CD4-positive, alpha-beta T cell (primary cell): ENCODE measurements around the gene TIAM1. TPM values are rescaled to one million over a fixed set of nuclear protein-coding genes. Genes with fewer than 3 reads are reported as not detected.

Experiments used
- ATAC-seq: fragments of 200-7000 bp; cut with Tn5 transposase; one replicate; pipeline ENCODE4 v1.10.0; 2022; ENCODE audit warnings: mild to moderate bottlenecking; ENCODE audit not compliant: poor library complexity
- CTCF ChIA-PET: fragments of 350-600 bp; sonication (Branson Sonifier 250); formaldehyde crosslinking; loops from one replicate; lab custom pipeline; 2021; ENCODE audit warnings: antibody characterized with exemption, inconsistent platforms; lab: Charles Lee
- POLR2A ChIA-PET: fragments of 350-600 bp; sonication (Branson Sonifier 250); formaldehyde crosslinking; loops from one replicate; lab custom pipeline; 2021; ENCODE audit warnings: antibody characterized with exemption, inconsistent platforms; lab: Charles Lee
- DNase-seq, 14 experiments: peaks; one replicate each; pipeline ENCODE4 v3.0.0-alpha.2; 2013 to 2020; ENCODE audit warnings: mixed read lengths in 2 of 14
- H3K27ac ChIP-seq, 2 donors: one replicate each; pipeline versions ENCODE4 v1.5.1 to v1.7.0; 2013; ENCODE audit warnings: low read length in 2 of 2, low read depth in 1 of 2, mild to moderate bottlenecking in 1 of 2
- H3K27me3 ChIP-seq, 2 experiments: 1 replicate in 1 of 2; 2 replicates in 1 of 2; pipeline versions ENCODE4 v1.6.1 to v1.7.0; 2013; ENCODE audit warnings: low read length in 2 of 2, control low read depth in 1 of 2, mild to moderate bottlenecking in 1 of 2, moderate library complexity in 1 of 2; ENCODE audit not compliant: insufficient read depth in 2 of 2, control insufficient read depth in 1 of 2
- H3K36me3 ChIP-seq: one replicate; pipeline ENCODE4 v1.6.1; 2013; ENCODE audit warnings: low read length, control low read depth; ENCODE audit not compliant: insufficient read depth
- H3K4me1 ChIP-seq: one replicate; pipeline ENCODE4 v1.6.1; 2013; ENCODE audit warnings: low read length, control low read depth; ENCODE audit not compliant: insufficient read depth
- H3K4me3 ChIP-seq: one replicate; pipeline ENCODE4 v1.5.1; 2013; ENCODE audit warnings: mild to moderate bottlenecking, low read length, moderate library complexity
- H3K9me3 ChIP-seq, 2 experiments: 1 replicate in 1 of 2; 2 replicates in 1 of 2; pipeline versions ENCODE4 v1.6.1 to v1.7.0; 2013; ENCODE audit warnings: low read length in 2 of 2, mild to moderate bottlenecking in 2 of 2, control low read depth in 1 of 2, moderate library complexity in 1 of 2; ENCODE audit not compliant: control insufficient read depth in 1 of 2, insufficient read depth in 1 of 2
- H3K27ac Mint-ChIP-seq: one replicate; pipeline ENCODE4 v1.8.0; 2020; ENCODE audit warnings: mixed read lengths
- H3K27me3 Mint-ChIP-seq: one replicate; pipeline ENCODE4 v1.8.0; 2021; ENCODE audit warnings: mixed read lengths
- H3K36me3 Mint-ChIP-seq: one replicate; pipeline ENCODE4 v1.8.0; 2021; ENCODE audit warnings: low read depth, mixed read lengths
- H3K4me1 Mint-ChIP-seq: one replicate; pipeline ENCODE4 v1.8.0; 2021; ENCODE audit warnings: low read depth, mixed read lengths
- H3K4me3 Mint-ChIP-seq: one replicate; pipeline ENCODE4 v1.8.0; 2020; ENCODE audit warnings: mild to moderate bottlenecking, mixed read lengths
- H3K9me3 Mint-ChIP-seq: one replicate; pipeline ENCODE4 v1.8.0; 2020; ENCODE audit warnings: mixed read lengths
- intact Hi-C, 2 experiments: fragments of 100-400 bp; cut with DNase I in 1 of 2; cut with micrococcal nuclease in 1 of 2; formaldehyde crosslinking; loops; one replicate each; pipeline versions ENCODE4 v1.15.1 to v1.9.0; 2023 to 2025; cut with DNase I, micrococcal nuclease
- polyA plus RNA-seq, 2 donors: library from polyadenylated mRNA; unstranded; fragments of 120-200 nt; gene quantifications; one replicate each; pipeline ENCODE4 v1.2.1, GENCODE V29; 2013
- total RNA-seq, 174 experiments: library from RNA in 2 of 174; stranded (reverse) in 2 of 174; gene quantifications; one replicate each; pipeline ENCODE4 v1.2.3 and lab custom pipeline; 2021 to 2026
- TF ChIP-seq, protein P1 (sequence below): fragments of 200-600 bp; IDR thresholded peaks from one replicate; pipeline ENCODE4 v1.8.0; 2022; ENCODE audit warnings: antibody characterized with exemption, mild to moderate bottlenecking

Gene TIAM1
- total RNA-seq (10 to 100 TPM; 39.6 to 39.8 TPM), total RNA-seq (lab: John Stamatoyannopoulos, UW) (104 to 450 (median 183) reads per million in 172 experiments)
- 49.0 TPM for polyA plus RNA-seq (2013, experiment 1 of 2)
- 56.5 TPM for polyA plus RNA-seq (2013, experiment 2 of 2)

DNA sequence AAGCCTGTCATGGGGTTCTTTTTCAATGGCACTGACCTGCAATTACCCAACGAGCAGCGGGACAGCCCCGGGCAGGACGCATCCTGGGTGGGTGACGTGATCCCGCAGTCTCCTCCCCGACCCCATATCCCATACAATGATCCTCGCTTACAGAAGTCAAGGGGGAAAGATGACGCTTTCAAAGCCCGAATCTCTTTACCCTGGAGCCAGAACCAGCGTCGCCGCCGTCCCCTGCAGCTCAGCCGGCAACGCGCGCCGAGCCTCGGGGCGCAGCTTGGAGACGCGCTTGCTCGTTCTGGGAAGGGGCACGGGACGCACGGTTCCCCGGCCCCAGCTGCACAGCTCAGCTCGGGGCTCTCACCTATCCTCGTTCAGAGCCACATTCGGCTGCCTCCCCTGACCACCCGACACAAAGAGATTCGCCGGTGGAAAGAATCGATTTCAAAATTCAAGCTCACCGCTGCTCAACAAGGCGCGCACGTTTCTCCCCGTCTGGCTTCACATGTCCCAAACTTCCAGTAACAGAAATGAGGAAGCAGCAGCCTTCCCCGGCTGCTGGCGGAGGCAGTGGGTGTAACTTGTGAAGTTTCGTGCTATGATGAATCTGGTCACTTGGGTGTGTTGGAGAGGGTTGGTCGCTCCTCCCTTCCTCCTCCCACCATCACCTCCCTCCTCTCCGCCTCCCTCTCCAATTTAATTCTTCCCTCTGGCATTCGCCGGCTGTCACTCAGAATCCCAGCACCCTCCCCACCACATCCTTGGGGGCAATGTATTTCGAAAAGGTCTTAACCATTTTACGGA is at the start of gene TIAM1:
TIAM1 (minus strand) TSS at position 582 of the 801 bp plus-strand sequence. CDS start 77,289 bp downstream, outside the sequence.
- H3K9me3 ChIP-seq: peaks cover 0 to 5% of the 10 kb centered on the region in 2 experiments
- peak within 1 kb of the TSS; percentile 64 for H3K4me3 ChIP-seq
- Mint-ChIP-seq H3K27ac (no peak within 1 kb of the TSS), H3K4me3 (peak within 1 kb of the TSS; percentile 91), H3K4me1 (peaks cover 44% of the 10 kb centered on the region), H3K36me3 (no peaks in the 10 kb centered on the region), H3K9me3 (no peaks in the 10 kb centered on the region), H3K27me3 (peaks cover 56% of the 10 kb centered on the region)
- no peaks in the 10 kb centered on the region for H3K36me3 ChIP-seq
- peaks cover 16 to 22% of the 10 kb centered on the region in 2 experiments for H3K27me3 ChIP-seq
- TF ChIP-seq, protein P1, sequence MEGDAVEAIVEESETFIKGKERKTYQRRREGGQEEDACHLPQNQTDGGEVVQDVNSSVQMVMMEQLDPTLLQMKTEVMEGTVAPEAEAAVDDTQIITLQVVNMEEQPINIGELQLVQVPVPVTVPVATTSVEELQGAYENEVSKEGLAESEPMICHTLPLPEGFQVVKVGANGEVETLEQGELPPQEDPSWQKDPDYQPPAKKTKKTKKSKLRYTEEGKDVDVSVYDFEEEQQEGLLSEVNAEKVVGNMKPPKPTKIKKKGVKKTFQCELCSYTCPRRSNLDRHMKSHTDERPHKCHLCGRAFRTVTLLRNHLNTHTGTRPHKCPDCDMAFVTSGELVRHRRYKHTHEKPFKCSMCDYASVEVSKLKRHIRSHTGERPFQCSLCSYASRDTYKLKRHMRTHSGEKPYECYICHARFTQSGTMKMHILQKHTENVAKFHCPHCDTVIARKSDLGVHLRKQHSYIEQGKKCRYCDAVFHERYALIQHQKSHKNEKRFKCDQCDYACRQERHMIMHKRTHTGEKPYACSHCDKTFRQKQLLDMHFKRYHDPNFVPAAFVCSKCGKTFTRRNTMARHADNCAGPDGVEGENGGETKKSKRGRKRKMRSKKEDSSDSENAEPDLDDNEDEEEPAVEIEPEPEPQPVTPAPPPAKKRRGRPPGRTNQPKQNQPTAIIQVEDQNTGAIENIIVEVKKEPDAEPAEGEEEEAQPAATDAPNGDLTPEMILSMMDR: no peak
- no peak within 1 kb of the TSS for H3K27ac ChIP-seq
- peak in 4 of 14 experiments; percentile 20 to 62 (median 38) for DNase-seq
- ATAC-seq: no peak
- H3K4me1 ChIP-seq: peaks cover 21% of the 10 kb centered on the region
- CTCF ChIA-PET: no interaction called here
- intact Hi-C loops: no loop called here
- POLR2A ChIA-PET: interaction anchor here (1.8 kb wide), 1 partner anchor 10 kb away, joined by 12 read pairs; no protein-coding TSS in a partner anchor

GRCh38 chr21:31387560-31388186 is 43.6 kb upstream of the TIAM1 start:
- H3K36me3 ChIP-seq: no peaks in the 10 kb centered on the region
- H3K4me1 ChIP-seq: no peaks in the 10 kb centered on the region
- no peaks in the 10 kb centered on the region for H3K36me3 Mint-ChIP-seq
- peaks cover 6% of the 10 kb centered on the region for H3K4me1 Mint-ChIP-seq
- DNase-seq (no peak), ATAC-seq (no peak)
- POLR2A ChIA-PET: no interaction called here
- H3K4me3 ChIP-seq: no peak overlapping the region
- H3K27me3 Mint-ChIP-seq: no peaks in the 10 kb centered on the region
- no peaks in the 10 kb centered on the region for H3K27me3 ChIP-seq
- no peaks in the 10 kb centered on the region for H3K9me3 ChIP-seq
- H3K9me3 Mint-ChIP-seq: no peaks in the 10 kb centered on the region
- TF ChIP-seq, protein P1: no peak
- no peak overlapping the region for H3K27ac ChIP-seq
- H3K27ac Mint-ChIP-seq: no peak overlapping the region
- H3K4me3 Mint-ChIP-seq: no peak overlapping the region
- intact Hi-C loops: no loop called here
- CTCF ChIA-PET: no interaction called here

DNA sequence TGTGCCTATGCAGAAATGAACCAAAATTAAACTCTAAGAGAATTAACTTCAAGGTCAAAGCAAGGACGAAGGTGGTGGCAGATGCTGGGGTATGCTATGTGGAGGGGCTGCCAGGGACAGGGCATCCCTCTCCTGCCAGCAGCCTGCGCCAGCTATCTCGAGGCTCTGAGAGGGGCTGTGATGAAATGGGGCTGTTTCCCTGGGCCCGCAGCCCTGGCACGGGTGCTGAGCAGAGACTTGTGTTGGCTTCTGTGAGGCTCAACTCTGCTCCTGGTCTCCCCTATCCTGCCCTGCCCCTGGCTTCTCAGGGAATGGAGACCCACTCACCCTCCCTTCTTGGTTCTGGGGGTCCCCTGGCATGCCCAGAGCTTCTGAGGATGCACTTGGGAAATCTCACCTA is 41.9 kb upstream of the TIAM1 start:
- Histone ChIP-seq H3K4me1 (no peaks in the 10 kb centered on the region), H3K9me3 (no peaks in the 10 kb centered on the region), H3K27me3 (no peaks in the 10 kb centered on the region), H3K4me3 (no peak overlapping the region), H3K36me3 (no peaks in the 10 kb centered on the region), H3K27ac (no peak overlapping the region)
- intact Hi-C loops: no loop called here
- ATAC-seq (no peak), DNase-seq (no peak)
- Mint-ChIP-seq H3K27ac (no peak overlapping the region), H3K27me3 (no peaks in the 10 kb centered on the region), H3K36me3 (no peaks in the 10 kb centered on the region), H3K9me3 (no peaks in the 10 kb centered on the region), H3K4me1 (peaks cover 16% of the 10 kb centered on the region), H3K4me3 (no peak overlapping the region)
- ChIA-PET POLR2A (interaction anchor here (0.9 kb wide), 1 partner anchor 12 kb away, joined by 5 read pairs; no protein-coding TSS in a partner anchor), CTCF (no interaction called here)
- TF ChIP-seq, protein P1: no peak
